GM23248 (cell line): Measurements from ENCODE around the gene SUMO4.

Experiments
- EZH2 ChIP-seq: fragments of 200-600 bp; sonication (generic); IDR thresholded peaks from 2 replicates; pipeline ENCODE4 v1.6.1; 2018; ENCODE audit warnings: antibody characterized with exemption, mild to moderate bottlenecking; ENCODE audit not compliant: insufficient read depth, poor library complexity, severe bottlenecking
- EZH2phosphoT487 ChIP-seq: fragments of 200-600 bp; sonication (generic); IDR thresholded peaks from 2 replicates; pipeline ENCODE4 v1.6.1; 2018; ENCODE audit warnings: antibody characterized with exemption, moderate library complexity, mild to moderate bottlenecking, low read depth; ENCODE audit not compliant: insufficient read depth

- TF ChIP-seq EZH2 (no peak), EZH2phosphoT487 (no peak)
Measured at GRCh38 chr6:149410557-149410956, 10.5 kb downstream of the SUMO4 start.
